OCI-LY1 (cell line): ENCODE data around the gene TANK.

Experiments used
- H2AFZ ChIP-seq: fragments of 200-600 bp; sonication (generic), shearing (Covaris generic); 2 replicates; pipeline ENCODE4 v1.6.0; 2014; ENCODE audit warnings: antibody characterized with exemption, mild to moderate bottlenecking, low read length
- H3F3A ChIP-seq: fragments of 200-600 bp; sonication (generic), shearing (Covaris generic); 2 replicates; pipeline ENCODE4 v1.6.0; 2014; ENCODE audit warnings: mild to moderate bottlenecking, antibody characterized with exemption, low read length, moderate library complexity; ENCODE audit not compliant: insufficient read depth
- H3K27ac ChIP-seq: fragments of 200-600 bp; sonication (generic); 2 replicates; pipeline ENCODE4 v1.5.1; 2014; ENCODE audit warnings: low read length, mixed run types, mild to moderate bottlenecking, low read depth; ENCODE audit not compliant: poor library complexity, severe bottlenecking
- H3K27me3 ChIP-seq: fragments of 200-600 bp; sonication (generic); 2 replicates; pipeline ENCODE4 v1.6.0; 2014; ENCODE audit warnings: antibody characterized with exemption, mild to moderate bottlenecking, low read length, moderate library complexity; ENCODE audit not compliant: insufficient read depth
- H3K36me3 ChIP-seq: fragments of 200-600 bp; sonication (generic); 2 replicates; pipeline ENCODE4 v1.6.1; 2014; ENCODE audit warnings: mild to moderate bottlenecking, antibody characterized with exemption, low read length, moderate library complexity, mixed read lengths; ENCODE audit not compliant: insufficient read depth
- H3K4me1 ChIP-seq: fragments of 200-600 bp; sonication (generic); 2 replicates; pipeline ENCODE4 v1.5.1; 2014; ENCODE audit warnings: mild to moderate bottlenecking, low read length, moderate library complexity; ENCODE audit not compliant: insufficient read depth, severe bottlenecking
- H3K4me2 ChIP-seq: fragments of 200-600 bp; sonication (generic), shearing (Covaris generic); 2 replicates; pipeline ENCODE4 v1.6.1; 2014; ENCODE audit warnings: low read length
- H3K4me3 ChIP-seq: fragments of 200-600 bp; sonication (generic); 2 replicates; pipeline ENCODE4 v1.5.1; 2014; ENCODE audit warnings: low read length, low read depth, mild to moderate bottlenecking, mixed read lengths; ENCODE audit not compliant: poor library complexity, severe bottlenecking
- H3K79me2 ChIP-seq: fragments of 200-600 bp; shearing (Covaris generic); 2 replicates; pipeline ENCODE4 v1.6.1; 2016; ENCODE audit warnings: mixed run types, low read length, mixed read lengths; ENCODE audit not compliant: insufficient read depth
- H3K9ac ChIP-seq: fragments of 200-600 bp; sonication (generic), shearing (Covaris generic); 2 replicates; pipeline ENCODE4 v1.6.1; 2014; ENCODE audit warnings: mild to moderate bottlenecking, low read length, mixed read lengths
- H3K9me2 ChIP-seq: fragments of 200-600 bp; sonication (generic), shearing (Covaris generic); 2 replicates; pipeline ENCODE4 v1.6.1; 2014; ENCODE audit warnings: low read depth, mild to moderate bottlenecking, low read length, mixed read lengths
- H3K9me3 ChIP-seq: fragments of 200-600 bp; shearing (Covaris generic); 2 replicates; pipeline ENCODE4 v1.6.1; 2014; ENCODE audit warnings: low read length, mixed read lengths
- H4K20me1 ChIP-seq: fragments of 200-600 bp; sonication (generic), shearing (Covaris generic); 2 replicates; pipeline ENCODE4 v1.6.0; 2016; ENCODE audit warnings: mild to moderate bottlenecking, low read length; ENCODE audit not compliant: insufficient read depth
- CTCF ChIP-seq: fragments of 200-600 bp; sonication (generic), shearing (Covaris generic); IDR thresholded peaks from 2 replicates; pipeline ENCODE4 v1.5.1; 2017; ENCODE audit warnings: mild to moderate bottlenecking, antibody characterized with exemption, low read length, moderate library complexity, mixed read lengths
- EZH2 ChIP-seq: fragments of 200-600 bp; sonication (generic), shearing (Covaris generic); IDR thresholded peaks from 2 replicates; pipeline ENCODE4 v1.8.0; 2017; ENCODE audit warnings: borderline replicate concordance, mixed run types, mild to moderate bottlenecking, antibody characterized with exemption, low read length, moderate library complexity, mixed read lengths

The TANK gene

DNA sequence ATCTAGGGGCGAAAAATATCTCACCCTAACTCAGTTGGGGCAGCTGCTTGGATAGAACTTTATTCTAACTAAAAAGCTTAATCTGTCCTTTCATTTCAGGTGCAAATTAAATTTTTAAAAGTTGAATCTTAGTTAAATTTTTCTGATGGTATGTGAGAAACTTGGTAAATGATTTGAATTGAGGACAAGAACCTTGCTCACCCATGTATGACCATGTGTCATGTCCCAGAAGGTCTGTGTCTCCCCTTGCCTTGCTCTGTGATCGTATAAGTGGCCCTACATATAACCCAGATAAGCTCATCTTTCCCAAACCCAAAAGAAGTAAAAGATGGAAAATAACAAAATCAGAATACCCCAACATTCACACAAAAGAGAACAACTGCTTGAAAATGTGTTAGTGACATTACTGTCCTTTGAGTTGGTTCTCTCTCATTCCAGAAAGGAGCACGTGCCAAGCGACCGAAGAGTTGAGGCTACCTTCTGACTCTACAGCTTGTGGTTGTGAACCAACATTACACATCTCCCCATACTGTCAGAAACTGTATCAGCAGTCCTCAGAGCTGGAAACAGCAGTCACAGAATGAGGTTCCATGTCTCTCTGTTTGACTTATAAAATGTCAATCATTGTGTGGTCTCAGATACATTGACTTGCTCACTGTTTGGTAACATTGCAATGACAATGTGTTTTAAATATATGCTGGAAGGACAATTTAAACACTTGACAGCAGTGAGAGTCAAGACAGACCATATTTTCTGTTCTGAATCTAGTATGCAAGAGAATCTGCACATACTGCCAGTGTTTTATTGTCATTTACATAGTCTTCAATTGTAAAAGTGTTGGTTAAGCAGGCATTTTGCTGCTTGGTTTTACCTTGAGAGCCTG is 46.3 kb upstream of the TANK start:
- no peaks in the 10 kb centered on the region for H3K36me3 ChIP-seq
- H3K4me2 ChIP-seq = no peak overlapping the region
- H3K9ac ChIP-seq = no peak overlapping the region
- H3K9me2 ChIP-seq = no peaks in the 10 kb centered on the region
- no peak overlapping the region for H3K4me3 ChIP-seq
- H2AFZ ChIP-seq = no peak overlapping the region
- no peak overlapping the region for H3K27ac ChIP-seq
- TF ChIP-seq EZH2 (no peak), CTCF (no peak)
- H3K9me3 ChIP-seq = no peaks in the 10 kb centered on the region
- no peaks in the 10 kb centered on the region for H3F3A ChIP-seq
- no peaks in the 10 kb centered on the region for H3K4me1 ChIP-seq
- no peaks in the 10 kb centered on the region for H3K27me3 ChIP-seq
- no peaks in the 10 kb centered on the region for H4K20me1 ChIP-seq
- no peaks in the 10 kb centered on the region for H3K79me2 ChIP-seq

GRCh38 chr2:161115205-161115604 is 45.0 kb upstream of the TANK start:
- no peaks in the 10 kb centered on the region for H3K79me2 ChIP-seq
- no peaks in the 10 kb centered on the region for H3K9me3 ChIP-seq
- H3K36me3 ChIP-seq = no peaks in the 10 kb centered on the region
- H4K20me1 ChIP-seq = no peaks in the 10 kb centered on the region
- no peak overlapping the region for H3K27ac ChIP-seq
- H3K4me2 ChIP-seq = no peak overlapping the region
- no peak overlapping the region for H3K4me3 ChIP-seq
- H3K27me3 ChIP-seq = no peaks in the 10 kb centered on the region
- H3K9ac ChIP-seq = no peak overlapping the region
- no peaks in the 10 kb centered on the region for H3K4me1 ChIP-seq
- no peak overlapping the region for H2AFZ ChIP-seq
- TF ChIP-seq EZH2 (no peak), CTCF (no peak)
- H3K9me2 ChIP-seq = no peaks in the 10 kb centered on the region
- H3F3A ChIP-seq = no peaks in the 10 kb centered on the region

- Histone ChIP-seq H3K9me2 (no peaks in the 10 kb centered on the region), H3K79me2 (no peaks in the 10 kb centered on the region)
These were observed 44.4 kb upstream of the TANK start for GRCh38 chr2:161115605-161116380.

More at GRCh38 chr2:161115605-161116380, 44.4 kb upstream of the TANK start:
- Histone ChIP-seq H3K9ac (no peak overlapping the region), H3K27ac (no peak overlapping the region), H3K9me3 (no peaks in the 10 kb centered on the region), H3K4me1 (no peaks in the 10 kb centered on the region), H4K20me1 (no peaks in the 10 kb centered on the region), H3F3A (no peaks in the 10 kb centered on the region), H2AFZ (no peak overlapping the region), H3K36me3 (no peaks in the 10 kb centered on the region), H3K4me3 (no peak overlapping the region), H3K4me2 (no peak overlapping the region), H3K27me3 (no peaks in the 10 kb centered on the region)
- no peak for TF ChIP-seq CTCF
- no peak for TF ChIP-seq EZH2
